ENCODE measurements around the gene SPOCK1.

The SPOCK1 gene

GRCh38 chr5:137037848-137038247, 461.3 kb downstream of the SPOCK1 start:
- TF ChIP-seq, protein P1, sequence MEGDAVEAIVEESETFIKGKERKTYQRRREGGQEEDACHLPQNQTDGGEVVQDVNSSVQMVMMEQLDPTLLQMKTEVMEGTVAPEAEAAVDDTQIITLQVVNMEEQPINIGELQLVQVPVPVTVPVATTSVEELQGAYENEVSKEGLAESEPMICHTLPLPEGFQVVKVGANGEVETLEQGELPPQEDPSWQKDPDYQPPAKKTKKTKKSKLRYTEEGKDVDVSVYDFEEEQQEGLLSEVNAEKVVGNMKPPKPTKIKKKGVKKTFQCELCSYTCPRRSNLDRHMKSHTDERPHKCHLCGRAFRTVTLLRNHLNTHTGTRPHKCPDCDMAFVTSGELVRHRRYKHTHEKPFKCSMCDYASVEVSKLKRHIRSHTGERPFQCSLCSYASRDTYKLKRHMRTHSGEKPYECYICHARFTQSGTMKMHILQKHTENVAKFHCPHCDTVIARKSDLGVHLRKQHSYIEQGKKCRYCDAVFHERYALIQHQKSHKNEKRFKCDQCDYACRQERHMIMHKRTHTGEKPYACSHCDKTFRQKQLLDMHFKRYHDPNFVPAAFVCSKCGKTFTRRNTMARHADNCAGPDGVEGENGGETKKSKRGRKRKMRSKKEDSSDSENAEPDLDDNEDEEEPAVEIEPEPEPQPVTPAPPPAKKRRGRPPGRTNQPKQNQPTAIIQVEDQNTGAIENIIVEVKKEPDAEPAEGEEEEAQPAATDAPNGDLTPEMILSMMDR (IDR thresholded peaks at IDR 0.05; ENCODE audit: control insufficient read depth, extremely low read depth, insufficient read depth): no peak
- no peak for DNase-seq (ENCODE audit: low read depth)
- no peak overlapping the region for H3K4me3 ChIP-seq (ENCODE audit: low read depth, low read length)

DNA sequence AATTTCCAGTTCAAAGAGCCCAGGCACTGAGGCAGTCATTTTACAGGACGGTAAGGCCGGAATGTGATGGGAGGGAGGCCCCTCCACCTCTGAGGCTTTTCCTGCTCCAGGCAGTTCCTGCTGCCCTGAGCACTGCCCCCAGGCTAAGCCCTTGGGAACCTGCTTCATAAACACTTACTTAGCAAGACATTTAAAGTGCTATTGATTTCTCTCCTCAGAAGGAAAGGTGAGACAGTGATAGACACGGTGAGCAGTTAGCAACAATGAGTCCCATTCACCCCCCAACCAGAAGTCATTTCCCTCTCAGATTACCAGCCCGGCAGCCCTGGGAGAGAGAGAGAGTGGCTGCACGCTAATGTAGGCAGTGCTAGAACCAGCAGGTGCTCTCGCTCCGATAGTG, 462.5 kb downstream of the SPOCK1 start:
- no peak for DNase-seq (ENCODE audit: low read depth)
- TF ChIP-seq, protein P1 (IDR thresholded peaks at IDR 0.05; ENCODE audit: control insufficient read depth, extremely low read depth, insufficient read depth): no peak
- H3K4me3 ChIP-seq (ENCODE audit: low read depth, low read length): no peak overlapping the region

- DNase-seq (ENCODE audit: low read depth): no peak
- TF ChIP-seq, protein P1 (IDR thresholded peaks at IDR 0.05; ENCODE audit: control insufficient read depth, extremely low read depth, insufficient read depth): no peak
- H3K4me3 ChIP-seq (ENCODE audit: low read depth, low read length): no peak overlapping the region
These were observed 463.6 kb downstream of the SPOCK1 start for GRCh38 chr5:137035480-137035878.

DNA sequence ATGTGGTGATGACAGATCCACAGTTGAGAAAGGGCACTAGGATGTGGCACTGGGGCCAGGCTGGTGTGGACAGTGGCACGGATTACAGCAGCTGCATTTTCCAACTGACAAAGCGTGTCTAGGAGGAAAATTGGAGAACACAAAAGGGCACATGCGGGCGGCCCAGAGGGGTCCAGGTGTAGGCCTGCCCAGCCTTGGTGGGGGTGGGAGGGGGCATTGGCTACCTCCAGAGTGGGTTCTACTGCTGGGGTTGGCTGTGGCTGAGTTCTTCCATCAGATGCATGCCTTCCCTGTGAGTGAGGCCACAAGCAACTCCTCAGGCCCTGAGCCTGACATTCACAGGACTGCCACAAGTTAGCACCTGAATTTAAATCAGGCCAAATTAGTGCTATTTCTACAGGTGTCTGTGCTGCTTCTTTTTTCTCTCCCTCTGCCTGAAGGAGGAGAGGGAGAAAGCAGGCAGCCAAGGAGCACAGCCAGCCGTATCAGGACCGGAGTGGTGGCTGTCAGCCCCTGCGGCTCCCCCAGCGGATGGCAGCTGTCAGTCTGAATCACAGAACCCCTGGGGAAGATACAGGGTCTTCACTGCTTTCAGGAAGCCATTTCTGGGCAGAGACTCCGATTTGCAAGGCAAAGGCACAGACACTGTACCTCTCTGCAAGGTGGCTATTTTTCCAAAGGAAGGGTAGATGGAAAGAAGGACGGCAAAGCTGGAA, 464.2 kb downstream of the SPOCK1 start:
- TF ChIP-seq, protein P1 (IDR thresholded peaks at IDR 0.05; ENCODE audit: control insufficient read depth, extremely low read depth, insufficient read depth): no peak
- H3K4me3 ChIP-seq (ENCODE audit: low read depth, low read length): no peak overlapping the region
- DNase-seq (ENCODE audit: low read depth): no peak

- TF ChIP-seq, protein P1 (IDR thresholded peaks at IDR 0.05; ENCODE audit: control insufficient read depth, extremely low read depth, insufficient read depth): no peak
- no peak for DNase-seq (ENCODE audit: low read depth)
- no peak overlapping the region for H3K4me3 ChIP-seq (ENCODE audit: low read depth, low read length)
These were observed 464.9 kb downstream of the SPOCK1 start for GRCh38 chr5:137034213-137034612.

GRCh38 chr5:137032929-137033328, 466.2 kb downstream of the SPOCK1 start:
- no peak for DNase-seq (ENCODE audit: low read depth)
- H3K4me3 ChIP-seq (ENCODE audit: low read depth, low read length): no peak overlapping the region
- TF ChIP-seq, protein P1 (IDR thresholded peaks at IDR 0.05; ENCODE audit: control insufficient read depth, extremely low read depth, insufficient read depth): no peak

DNA sequence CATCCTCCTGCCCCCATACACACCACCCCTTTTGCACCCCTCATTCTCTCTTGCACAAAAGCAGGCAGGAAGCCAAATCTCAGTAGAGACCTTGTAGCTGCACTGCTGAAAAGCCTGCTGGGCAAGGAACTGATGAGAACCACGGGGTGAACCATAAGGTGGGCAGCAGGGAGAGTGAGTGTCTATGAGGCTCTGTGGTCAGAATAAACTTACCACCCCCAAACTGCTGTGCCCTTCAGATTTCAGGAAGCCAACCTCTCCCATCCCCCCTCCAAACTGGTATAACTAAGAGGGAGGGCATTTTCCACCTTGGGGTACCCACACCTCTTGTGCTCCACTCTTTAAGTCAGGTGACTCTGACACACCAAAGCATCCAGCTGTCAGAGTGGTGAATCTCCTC, 471.4 kb downstream of the SPOCK1 start:
- DNase-seq (ENCODE audit: low read depth): no peak
- no peak overlapping the region for H3K4me3 ChIP-seq (ENCODE audit: low read depth, low read length)
- TF ChIP-seq, protein P1 (IDR thresholded peaks at IDR 0.05; ENCODE audit: control insufficient read depth, extremely low read depth, insufficient read depth): no peak
